Measurements from ENCODE around the gene CEBPA. TPM values are rescaled to one million over a fixed set of nuclear protein-coding genes. Genes with fewer than 3 reads are reported as not detected.

CEBPA gene
- total and polyA plus RNA-seq, 4 donors = 32.9 to 112 (median 82.7) TPM

DNA sequence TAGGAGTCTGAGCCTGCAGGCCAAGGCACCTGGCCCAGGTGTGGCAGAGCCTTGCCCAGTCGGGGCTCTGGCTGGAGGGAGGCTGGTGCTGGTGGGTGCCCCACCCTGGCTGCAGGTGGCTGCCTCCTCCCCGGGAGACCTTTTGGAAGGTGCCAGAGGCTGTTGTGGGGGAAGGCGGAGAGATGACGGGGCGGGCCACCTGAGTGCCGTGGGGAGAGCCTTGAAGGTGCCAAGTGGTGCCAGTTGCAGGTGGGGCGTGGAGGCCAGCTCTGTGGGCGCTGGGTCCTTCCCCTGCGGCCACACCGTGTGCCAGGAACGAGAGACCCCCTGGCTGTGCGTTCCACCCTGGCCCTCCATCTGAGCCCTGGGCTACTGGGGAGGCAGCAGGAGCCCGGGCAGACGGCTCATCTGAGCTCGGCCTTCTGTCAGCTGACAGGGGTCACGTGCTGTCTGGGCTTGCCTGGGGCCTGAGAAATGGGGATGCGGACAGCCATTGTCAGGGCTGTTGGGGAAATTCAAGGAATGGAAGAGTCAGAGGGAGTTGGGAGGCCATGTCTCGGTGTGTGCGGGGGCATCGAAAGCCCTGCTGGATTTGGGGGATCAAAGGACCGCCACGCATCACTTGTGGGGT lies 20.9 kb downstream of the CEBPA start:
- H3K4me3 ChIP-seq (ENCODE audit: low read depth in 1 of 3, low read length in 3 of 3) = no peak overlapping the region
- 90% methylated on average over 22 of the region's 22 CpGs for WGBS
- H3K9me3 ChIP-seq (ENCODE audit: control insufficient read depth in 4 of 4, low read length in 3 of 4) = no peaks in the 10 kb centered on the region
- no peak for DNase-seq (ENCODE audit: low spot score)
- H3K36me3 ChIP-seq (ENCODE audit: control insufficient read depth in 4 of 4, insufficient read depth in 3 of 4, low read depth in 1 of 4, low read length in 3 of 4) = no peaks in the 10 kb centered on the region
- H3K27me3 ChIP-seq (ENCODE audit: control insufficient read depth in 4 of 4, insufficient read depth in 4 of 4, low read length in 3 of 4) = no peaks in the 10 kb centered on the region
- H3K9ac ChIP-seq (ENCODE audit: low read depth in 1 of 2, low read length in 2 of 2) = no peak overlapping the region
- H3K27ac ChIP-seq (ENCODE audit: low read depth in 1 of 2, low read length in 2 of 2) = no peak overlapping the region
- H3K4me1 ChIP-seq (ENCODE audit: control insufficient read depth in 4 of 4, insufficient read depth in 4 of 4, low read length in 3 of 4) = peaks cover 33 to 81% (median 65%) of the 10 kb centered on the region in 4 donors
- TF ChIP-seq YY1 (IDR thresholded peaks at IDR 0.05) = no peak
- TF ChIP-seq EGR1 (IDR thresholded peaks at IDR 0.05; ENCODE audit: low read depth in 2 of 2) = no peak
- TF ChIP-seq, protein P1, sequence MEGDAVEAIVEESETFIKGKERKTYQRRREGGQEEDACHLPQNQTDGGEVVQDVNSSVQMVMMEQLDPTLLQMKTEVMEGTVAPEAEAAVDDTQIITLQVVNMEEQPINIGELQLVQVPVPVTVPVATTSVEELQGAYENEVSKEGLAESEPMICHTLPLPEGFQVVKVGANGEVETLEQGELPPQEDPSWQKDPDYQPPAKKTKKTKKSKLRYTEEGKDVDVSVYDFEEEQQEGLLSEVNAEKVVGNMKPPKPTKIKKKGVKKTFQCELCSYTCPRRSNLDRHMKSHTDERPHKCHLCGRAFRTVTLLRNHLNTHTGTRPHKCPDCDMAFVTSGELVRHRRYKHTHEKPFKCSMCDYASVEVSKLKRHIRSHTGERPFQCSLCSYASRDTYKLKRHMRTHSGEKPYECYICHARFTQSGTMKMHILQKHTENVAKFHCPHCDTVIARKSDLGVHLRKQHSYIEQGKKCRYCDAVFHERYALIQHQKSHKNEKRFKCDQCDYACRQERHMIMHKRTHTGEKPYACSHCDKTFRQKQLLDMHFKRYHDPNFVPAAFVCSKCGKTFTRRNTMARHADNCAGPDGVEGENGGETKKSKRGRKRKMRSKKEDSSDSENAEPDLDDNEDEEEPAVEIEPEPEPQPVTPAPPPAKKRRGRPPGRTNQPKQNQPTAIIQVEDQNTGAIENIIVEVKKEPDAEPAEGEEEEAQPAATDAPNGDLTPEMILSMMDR (IDR thresholded peaks at IDR 0.05; ENCODE audit: low read depth, low read length, missing input control) = no peak

- WGBS = 73% methylated on average over 8 of the region's 8 CpGs
These were observed 21.9 kb downstream of the CEBPA start for GRCh38 chr19:33280351-33280921.

More at GRCh38 chr19:33280351-33280921, 21.9 kb downstream of the CEBPA start:
- Histone ChIP-seq H3K27ac (ENCODE audit: low read depth in 1 of 2, low read length in 2 of 2) (peak overlapping the region; percentile 71 to 76), H3K27me3 (ENCODE audit: control insufficient read depth in 4 of 4, insufficient read depth in 4 of 4, low read length in 3 of 4) (no peaks in the 10 kb centered on the region), H3K9me3 (ENCODE audit: control insufficient read depth in 4 of 4, low read length in 3 of 4) (no peaks in the 10 kb centered on the region), H3K4me1 (ENCODE audit: control insufficient read depth in 4 of 4, insufficient read depth in 4 of 4, low read length in 3 of 4) (peaks cover 36 to 81% (median 64%) of the 10 kb centered on the region in 4 donors), H3K36me3 (ENCODE audit: control insufficient read depth in 4 of 4, insufficient read depth in 3 of 4, low read depth in 1 of 4, low read length in 3 of 4) (no peaks in the 10 kb centered on the region), H3K4me3 (ENCODE audit: low read depth in 1 of 3, low read length in 3 of 3) (no peak overlapping the region), H3K9ac (ENCODE audit: low read depth in 1 of 2, low read length in 2 of 2) (no peak overlapping the region)
- TF ChIP-seq, protein P1 (IDR thresholded peaks at IDR 0.05; ENCODE audit: low read depth, low read length, missing input control) = no peak
- TF ChIP-seq RAD21 (IDR thresholded peaks at IDR 0.05) = no peak
- no peak for TF ChIP-seq TAF1 (conservative IDR thresholded peaks at IDR 0.05)
- no peak for TF ChIP-seq HNF4A (conservative IDR thresholded peaks at IDR 0.05)
- TF ChIP-seq NR2F2 (IDR thresholded peaks at IDR 0.05) = no peak
- TF ChIP-seq, protein P2, sequence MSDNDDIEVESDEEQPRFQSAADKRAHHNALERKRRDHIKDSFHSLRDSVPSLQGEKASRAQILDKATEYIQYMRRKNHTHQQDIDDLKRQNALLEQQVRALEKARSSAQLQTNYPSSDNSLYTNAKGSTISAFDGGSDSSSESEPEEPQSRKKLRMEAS (IDR thresholded peaks at IDR 0.05) = no peak
- no peak for TF ChIP-seq FOXA1 (IDR thresholded peaks at IDR 0.05)
- TF ChIP-seq YY1 (IDR thresholded peaks at IDR 0.05) = no peak
- no peak for TF ChIP-seq RXRA (IDR thresholded peaks at IDR 0.05)
- no peak for TF ChIP-seq SP1 (IDR thresholded peaks at IDR 0.05)
- no peak for TF ChIP-seq JUND (IDR thresholded peaks at IDR 0.05)
- TF ChIP-seq GABPA (IDR thresholded peaks at IDR 0.05 in 1 of 2, conservative IDR thresholded peaks at IDR 0.05 in 1 of 2) = no peak
- no peak for TF ChIP-seq EGR1 (IDR thresholded peaks at IDR 0.05; ENCODE audit: low read depth in 2 of 2)
- TF ChIP-seq REST (IDR thresholded peaks at IDR 0.05) = no peak
- no peak for TF ChIP-seq HNF4G (IDR thresholded peaks at IDR 0.05)
- TF ChIP-seq ATF3 (IDR thresholded peaks at IDR 0.05) = no peak
- no peak for TF ChIP-seq FOXA2 (IDR thresholded peaks at IDR 0.05)
- TF ChIP-seq, protein P3, sequence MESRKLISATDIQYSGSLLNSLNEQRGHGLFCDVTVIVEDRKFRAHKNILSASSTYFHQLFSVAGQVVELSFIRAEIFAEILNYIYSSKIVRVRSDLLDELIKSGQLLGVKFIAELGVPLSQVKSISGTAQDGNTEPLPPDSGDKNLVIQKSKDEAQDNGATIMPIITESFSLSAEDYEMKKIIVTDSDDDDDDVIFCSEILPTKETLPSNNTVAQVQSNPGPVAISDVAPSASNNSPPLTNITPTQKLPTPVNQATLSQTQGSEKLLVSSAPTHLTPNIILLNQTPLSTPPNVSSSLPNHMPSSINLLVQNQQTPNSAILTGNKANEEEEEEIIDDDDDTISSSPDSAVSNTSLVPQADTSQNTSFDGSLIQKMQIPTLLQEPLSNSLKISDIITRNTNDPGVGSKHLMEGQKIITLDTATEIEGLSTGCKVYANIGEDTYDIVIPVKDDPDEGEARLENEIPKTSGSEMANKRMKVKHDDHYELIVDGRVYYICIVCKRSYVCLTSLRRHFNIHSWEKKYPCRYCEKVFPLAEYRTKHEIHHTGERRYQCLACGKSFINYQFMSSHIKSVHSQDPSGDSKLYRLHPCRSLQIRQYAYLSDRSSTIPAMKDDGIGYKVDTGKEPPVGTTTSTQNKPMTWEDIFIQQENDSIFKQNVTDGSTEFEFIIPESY (IDR thresholded peaks at IDR 0.05) = no peak
- DNase-seq (ENCODE audit: low spot score) = no peak

All from liver (tissue), 9 donors.